NCI-H2029 treated with DMSO at 0.1 percent for 48 hours (cell line): ENCODE results near the gene RPS6KA2.
"Not testable (repeated sequence)": the region's sequence is repeated elsewhere in the genome, so short reads cannot be mapped to it uniquely, and the experiment has no call there.

Source experiments
- DNase-seq: peaks from one replicate; lab custom pipeline; 2025; lab: John Stamatoyannopoulos, UW

The RPS6KA2 gene

GRCh38 chr6:166369782-166370181 lies 257.3 kb downstream of the RPS6KA2 start:
- DNase-seq: no peak

DNA sequence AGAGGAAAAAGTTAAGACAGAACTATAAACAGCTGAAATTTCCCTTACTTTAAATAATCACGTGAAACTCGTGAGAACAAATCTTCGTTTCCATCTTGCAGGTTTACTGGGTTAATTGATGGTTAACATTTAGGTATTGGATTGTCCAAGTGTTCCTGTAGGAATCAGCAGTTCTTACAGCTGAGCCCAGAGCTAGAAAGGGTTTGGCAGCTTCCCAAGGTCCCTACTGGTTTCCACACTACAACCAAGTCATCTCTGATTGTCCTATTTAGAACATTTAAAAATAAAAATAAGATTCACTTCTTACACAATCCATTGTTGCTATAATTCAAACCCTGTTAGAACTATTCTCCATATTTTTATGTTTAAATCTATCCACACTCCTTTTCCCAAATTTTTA lies 260.1 kb downstream of the RPS6KA2 start:
- no peak for DNase-seq

DNA sequence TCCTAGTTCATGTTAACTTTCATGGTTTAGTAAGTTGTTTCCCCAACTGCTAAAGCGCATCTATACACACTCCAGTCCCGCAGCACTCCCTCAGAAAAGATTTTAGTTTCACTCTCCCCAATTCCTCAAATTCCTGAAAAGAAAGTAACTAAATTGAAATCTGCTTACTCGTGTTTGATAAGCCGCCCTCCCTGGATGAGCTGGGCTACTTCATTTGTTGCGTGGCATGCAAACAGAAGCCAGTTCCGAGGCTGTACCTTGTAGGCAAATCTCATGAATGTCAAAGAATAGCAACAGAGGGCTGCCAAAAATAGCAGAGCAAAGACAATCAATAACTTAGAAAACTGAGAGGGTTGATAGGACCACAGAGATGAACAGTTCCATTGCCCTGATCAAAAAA lies 261.2 kb downstream of the RPS6KA2 start:
- no peak for DNase-seq

DNA sequence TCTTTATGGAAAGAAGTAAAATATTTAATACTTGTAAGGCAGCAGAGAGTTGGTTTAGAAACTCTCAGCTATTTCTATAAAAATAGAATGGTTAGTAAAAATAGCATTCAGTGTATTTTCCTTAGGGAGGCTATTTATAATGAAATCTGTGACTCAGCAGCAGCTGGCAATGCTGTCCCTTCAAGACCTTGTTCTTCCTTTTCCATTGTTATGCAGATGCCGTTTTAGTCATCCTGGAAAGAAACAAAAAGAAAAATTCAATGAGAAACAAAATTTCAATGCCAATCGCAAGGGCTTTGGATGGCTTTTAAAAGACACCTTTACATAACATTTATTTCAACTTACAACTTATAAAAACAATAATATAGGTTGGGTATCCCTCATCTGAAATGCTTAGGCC lies 261.8 kb downstream of the RPS6KA2 start:
- no peak for DNase-seq

GRCh38 chr6:166364456-166364855 lies 262.6 kb downstream of the RPS6KA2 start:
- DNase-seq: no peak

DNA sequence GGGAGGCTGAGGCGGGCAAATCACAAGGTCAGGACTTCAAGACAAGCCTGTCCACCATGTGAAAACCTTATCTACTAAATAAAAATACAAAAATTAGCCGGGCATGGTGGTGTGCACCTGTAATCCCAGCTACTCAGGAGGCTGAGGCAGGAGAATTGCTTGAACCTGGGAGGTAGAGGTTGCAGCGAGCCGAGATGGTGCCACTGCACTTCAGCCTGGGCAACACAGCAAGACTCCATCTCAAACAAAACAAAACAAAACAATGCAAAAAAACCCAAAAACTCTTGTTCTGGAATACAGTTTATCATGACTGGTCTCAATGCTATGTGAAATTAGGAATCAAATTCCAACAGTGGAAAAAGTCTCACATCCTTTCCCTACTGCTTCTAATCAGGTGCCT lies 264.6 kb downstream of the RPS6KA2 start:
- DNase-seq: not testable (repeated sequence)

- DNase-seq: no peak
These were observed 266.0 kb downstream of the RPS6KA2 start for GRCh38 chr6:166361077-166361429.

DNA sequence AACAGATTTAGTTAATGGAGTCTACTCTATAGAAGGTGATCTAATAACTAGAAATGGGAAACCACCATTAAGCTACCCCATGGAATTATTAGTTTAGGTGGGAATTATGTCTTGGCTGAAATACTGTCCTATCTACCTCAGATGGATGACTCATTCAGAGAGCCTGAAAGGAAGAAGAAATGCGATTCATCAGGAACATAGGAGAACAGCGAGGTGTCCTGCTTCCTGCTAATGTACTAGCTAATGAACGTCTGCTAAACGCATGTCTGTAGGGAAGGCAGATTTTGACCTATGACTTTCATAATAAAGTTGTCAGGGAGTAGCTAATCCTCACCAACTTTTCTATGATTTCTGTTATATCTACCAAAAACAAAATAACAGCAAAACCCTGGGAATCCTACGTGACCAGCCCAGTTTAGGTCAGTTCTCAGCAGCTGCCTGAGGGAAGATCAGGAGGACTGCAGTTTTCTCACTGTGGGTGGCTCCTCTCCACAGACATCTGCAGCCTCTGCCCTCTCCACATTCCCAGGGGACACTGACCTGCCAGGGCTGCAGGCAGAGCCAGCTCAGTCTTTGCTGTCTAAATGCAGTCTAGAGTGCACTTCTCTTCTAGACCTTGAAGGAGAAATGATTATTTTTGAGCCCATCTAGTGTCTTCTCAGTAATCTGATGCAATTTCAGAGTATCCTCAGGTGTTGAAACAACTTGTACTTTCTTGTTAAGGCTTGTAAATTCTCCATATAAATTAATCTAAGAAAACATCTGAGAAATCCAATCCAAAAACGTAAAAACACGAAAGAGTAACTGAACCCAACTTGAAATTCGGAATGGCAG lies 266.6 kb downstream of the RPS6KA2 start:
- no peak for DNase-seq
